ENCODE results near the gene CASP14.
"Not testable (repeated sequence)": the region's sequence is repeated elsewhere in the genome, so short reads cannot be mapped to it uniquely, and the experiment has no call there.

CASP14 gene

DNA sequence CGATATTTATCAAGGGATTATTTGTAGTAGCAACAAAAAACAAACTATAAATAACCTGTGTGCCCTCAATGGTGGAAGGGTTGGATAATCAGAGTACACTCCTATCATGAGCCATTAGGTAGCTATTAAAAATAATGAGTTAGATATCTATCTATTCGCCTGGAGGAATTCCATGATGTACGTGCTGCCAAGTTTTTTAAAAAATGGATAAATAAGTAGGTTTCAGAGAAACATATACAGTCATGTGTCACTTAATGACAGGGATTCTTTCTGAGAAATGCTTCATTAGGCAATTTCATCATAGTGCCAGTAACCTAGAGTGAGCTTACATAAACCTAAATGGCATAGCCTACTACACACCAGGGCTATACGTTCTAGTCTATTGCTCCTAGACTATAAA lies 26.5 kb downstream of the CASP14 start:
- no peaks in the 10 kb centered on the region for H3K36me3 ChIP-seq (replicated peaks)
- DNase-seq: no peak
- in situ Hi-C loops (cut with HindIII; ENCODE audit: low pct_ligation_motif_present, low sequenced_read_pairs): no loop called here
- H3K4me3 ChIP-seq (ENCODE audit: low read depth, low read length): no peak overlapping the region
- TF ChIP-seq, protein P1, sequence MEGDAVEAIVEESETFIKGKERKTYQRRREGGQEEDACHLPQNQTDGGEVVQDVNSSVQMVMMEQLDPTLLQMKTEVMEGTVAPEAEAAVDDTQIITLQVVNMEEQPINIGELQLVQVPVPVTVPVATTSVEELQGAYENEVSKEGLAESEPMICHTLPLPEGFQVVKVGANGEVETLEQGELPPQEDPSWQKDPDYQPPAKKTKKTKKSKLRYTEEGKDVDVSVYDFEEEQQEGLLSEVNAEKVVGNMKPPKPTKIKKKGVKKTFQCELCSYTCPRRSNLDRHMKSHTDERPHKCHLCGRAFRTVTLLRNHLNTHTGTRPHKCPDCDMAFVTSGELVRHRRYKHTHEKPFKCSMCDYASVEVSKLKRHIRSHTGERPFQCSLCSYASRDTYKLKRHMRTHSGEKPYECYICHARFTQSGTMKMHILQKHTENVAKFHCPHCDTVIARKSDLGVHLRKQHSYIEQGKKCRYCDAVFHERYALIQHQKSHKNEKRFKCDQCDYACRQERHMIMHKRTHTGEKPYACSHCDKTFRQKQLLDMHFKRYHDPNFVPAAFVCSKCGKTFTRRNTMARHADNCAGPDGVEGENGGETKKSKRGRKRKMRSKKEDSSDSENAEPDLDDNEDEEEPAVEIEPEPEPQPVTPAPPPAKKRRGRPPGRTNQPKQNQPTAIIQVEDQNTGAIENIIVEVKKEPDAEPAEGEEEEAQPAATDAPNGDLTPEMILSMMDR (IDR thresholded peaks at IDR 0.05; ENCODE audit: low read depth, low read length, missing control alignments): no peak
- H3K27ac ChIP-seq: no peak overlapping the region
- H3K27me3 ChIP-seq (replicated peaks): no peaks in the 10 kb centered on the region

DNA sequence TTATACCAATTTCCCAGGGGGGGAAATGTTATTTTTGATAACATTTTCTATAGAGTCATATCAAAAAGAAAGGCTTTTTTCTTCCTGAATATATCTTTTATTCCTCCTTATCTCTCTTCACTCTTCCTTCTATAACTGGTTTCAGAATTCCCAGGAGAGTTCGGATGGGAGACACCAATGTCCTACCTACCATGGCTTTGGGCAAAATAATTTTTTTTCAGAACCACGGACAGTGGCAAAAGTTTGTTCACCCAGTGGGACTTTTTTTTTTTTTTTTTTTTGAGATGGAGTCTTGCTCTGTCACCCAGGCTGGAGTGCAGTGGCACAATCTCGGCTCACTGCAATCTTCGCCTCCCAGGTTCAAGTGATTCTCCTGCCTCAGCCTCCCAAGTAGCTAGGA lies 30.7 kb downstream of the CASP14 start:
- DNase-seq; H3K27me3 ChIP-seq (replicated peaks); H3K36me3 ChIP-seq (replicated peaks); in situ Hi-C loops (cut with HindIII; ENCODE audit: low pct_ligation_motif_present, low sequenced_read_pairs); H3K4me3 ChIP-seq (ENCODE audit: low read depth, low read length); H3K27ac ChIP-seq: not testable (repeated sequence)

DNA sequence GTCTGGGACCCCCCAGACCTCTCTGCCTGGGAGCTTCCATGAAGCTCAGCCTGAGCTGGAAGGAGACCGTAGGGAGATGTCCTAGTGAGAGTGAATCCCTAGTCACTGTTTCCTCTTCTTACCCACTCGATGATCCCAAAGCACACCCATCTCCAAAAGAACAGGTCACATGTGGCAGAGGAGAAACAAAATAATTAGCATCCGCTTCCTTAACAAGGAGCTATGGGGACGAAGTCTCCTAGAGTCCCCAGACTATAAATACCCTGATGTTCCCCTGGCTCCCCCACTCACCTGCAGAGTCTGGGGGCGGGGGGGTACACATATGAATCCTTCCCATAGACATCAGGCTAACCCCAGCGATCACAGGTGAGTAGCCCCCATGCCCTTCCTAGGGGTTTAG lies 32.6 kb downstream of the CASP14 start, which contains the start of gene OR1I1:
Gene OR1I1, plus strand, starts transcription at position 301 of the 400 bp plus-strand sequence. CDS start 4,855 bp downstream, outside the sequence.
- Histone ChIP-seq H3K27ac (no peak within 1 kb of the TSS), H3K36me3 (replicated peaks) (no peaks in the 10 kb centered on the region), H3K4me3 (ENCODE audit: low read depth, low read length) (no peak within 1 kb of the TSS), H3K27me3 (replicated peaks) (no peaks in the 10 kb centered on the region)
- in situ Hi-C loops (cut with HindIII; ENCODE audit: low pct_ligation_motif_present, low sequenced_read_pairs): no loop called here
- TF ChIP-seq, protein P1 (IDR thresholded peaks at IDR 0.05; ENCODE audit: low read depth, low read length, missing control alignments): no peak
- DNase-seq: no peak

DNA sequence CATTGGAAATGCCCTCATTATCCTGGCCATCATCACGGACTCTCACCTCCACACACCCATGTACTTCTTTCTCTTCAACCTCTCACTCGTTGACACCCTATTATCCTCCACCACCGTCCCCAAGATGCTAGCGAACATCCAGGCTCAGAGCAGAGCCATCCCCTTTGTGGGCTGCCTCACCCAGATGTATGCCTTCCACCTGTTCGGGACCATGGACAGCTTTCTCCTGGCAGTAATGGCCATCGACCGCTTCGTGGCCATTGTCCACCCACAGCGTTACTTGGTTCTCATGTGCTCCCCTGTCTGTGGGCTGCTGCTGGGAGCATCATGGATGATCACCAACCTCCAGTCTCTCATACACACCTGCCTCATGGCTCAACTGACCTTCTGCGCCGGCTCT lies 37.9 kb downstream of the CASP14 start:
- Histone ChIP-seq H3K4me3 (ENCODE audit: low read depth, low read length) (no peak overlapping the region), H3K27me3 (replicated peaks) (no peaks in the 10 kb centered on the region), H3K36me3 (replicated peaks) (no peaks in the 10 kb centered on the region), H3K27ac (no peak overlapping the region)
- TF ChIP-seq, protein P1 (IDR thresholded peaks at IDR 0.05; ENCODE audit: low read depth, low read length, missing control alignments): no peak
- in situ Hi-C loops (cut with HindIII; ENCODE audit: low pct_ligation_motif_present, low sequenced_read_pairs): no loop called here
- DNase-seq: no peak

DNA sequence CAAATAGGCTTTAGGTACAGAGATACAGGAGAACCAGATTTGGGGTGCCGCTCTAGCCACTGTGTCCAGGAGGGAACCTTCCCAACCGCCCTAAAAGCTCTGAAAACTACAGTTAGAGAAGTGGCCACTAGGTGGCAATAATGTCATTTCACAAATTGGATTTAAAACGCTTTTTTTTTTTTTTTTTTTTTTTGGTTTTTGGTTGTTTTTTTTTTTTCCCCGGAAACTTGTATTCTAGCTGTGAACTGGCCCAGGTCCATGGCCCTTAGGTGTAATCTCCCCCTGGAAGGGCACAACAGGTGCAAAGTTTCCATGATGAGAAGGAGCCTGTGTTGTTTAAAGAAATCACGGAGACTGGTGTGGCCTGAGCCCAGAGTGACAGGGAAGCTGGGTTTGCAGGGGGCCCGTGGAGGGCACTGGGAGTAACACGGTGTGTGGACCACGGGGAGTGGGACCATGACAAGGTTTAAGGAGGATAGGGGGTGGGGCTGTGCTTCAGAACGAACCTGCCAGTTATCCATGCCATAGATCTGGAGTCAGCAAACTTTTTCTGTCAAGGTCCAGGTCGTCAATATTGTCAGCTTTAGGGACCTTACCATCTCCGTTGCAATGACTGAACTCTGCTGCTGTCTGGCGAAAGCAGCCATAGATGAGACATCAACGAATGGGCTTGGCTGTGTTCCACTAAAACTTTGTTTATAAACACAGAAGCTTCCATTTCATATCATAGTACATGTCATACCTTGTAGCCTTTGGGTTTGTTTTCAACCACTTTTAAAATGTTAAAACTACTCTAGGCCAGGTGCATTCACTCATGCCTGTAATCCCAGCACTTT lies 42.9 kb downstream of the CASP14 start:
- H3K27me3 ChIP-seq (replicated peaks): no peaks in the 10 kb centered on the region
- no peaks in the 10 kb centered on the region for H3K36me3 ChIP-seq (replicated peaks)
- H3K4me3 ChIP-seq (ENCODE audit: low read depth, low read length): no peak overlapping the region
- no peak overlapping the region for H3K27ac ChIP-seq
- in situ Hi-C loops (cut with HindIII; ENCODE audit: low pct_ligation_motif_present, low sequenced_read_pairs): no loop called here
- TF ChIP-seq, protein P1 (IDR thresholded peaks at IDR 0.05; ENCODE audit: low read depth, low read length, missing control alignments): peak; percentile 67
- peak; percentile 53 for DNase-seq

DNA sequence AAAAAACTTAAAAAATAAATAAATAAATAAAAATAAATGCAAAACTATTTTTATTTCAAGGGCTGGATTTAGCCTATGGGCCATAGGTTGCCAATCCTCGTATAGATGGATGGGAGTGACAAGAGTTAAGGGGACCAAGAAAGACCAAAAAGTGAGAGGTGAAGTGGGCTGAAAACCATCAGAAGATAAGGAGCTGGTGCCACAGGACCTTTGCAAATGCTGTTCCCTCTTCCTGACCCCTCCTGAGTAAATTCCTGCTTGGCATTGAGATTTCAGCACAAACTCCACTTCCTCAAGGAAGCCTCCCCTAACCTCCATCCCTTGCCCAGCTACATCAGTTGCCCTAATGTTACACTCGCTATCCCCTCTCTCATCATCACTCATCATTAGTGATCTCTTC lies 43.7 kb downstream of the CASP14 start:
- in situ Hi-C loops (cut with HindIII; ENCODE audit: low pct_ligation_motif_present, low sequenced_read_pairs): no loop called here

More for the DNA sequence above, 43.7 kb downstream of the CASP14 start:
- DNase-seq: no peak
- Histone ChIP-seq H3K4me3 (ENCODE audit: low read depth, low read length) (no peak overlapping the region), H3K27ac (no peak overlapping the region), H3K27me3 (replicated peaks) (no peaks in the 10 kb centered on the region), H3K36me3 (replicated peaks) (no peaks in the 10 kb centered on the region)
- TF ChIP-seq, protein P1 (IDR thresholded peaks at IDR 0.05; ENCODE audit: low read depth, low read length, missing control alignments): no peak
